Stimulated activated CD4-positive, alpha-beta T cell treated with anti-CD3 and anti-CD28 coated beads, Interleukin-4, amount 100 ng/mL, for 1 hour (primary cell): ENCODE data around the gene NLRP2B.
"Not testable (repeated sequence)": the region's sequence is repeated elsewhere in the genome, so short reads cannot be mapped to it uniquely, and the experiment has no call there.

Experiments used
- DNase-seq: peaks from one replicate; pipeline ENCODE4 v3.0.0-alpha.2; 2020

The NLRP2B gene

GRCh38 chrX:57680160-57680559 lies at the start of gene NLRP2B:
TSS of gene NLRP2B (minus strand) at chrX:57680260.
- no peak for DNase-seq

- DNase-seq = not testable (repeated sequence)
Measured at GRCh38 chrX:57725995-57726394, 45.9 kb upstream of the NLRP2B start.

GRCh38 chrX:57681341-57681740 lies 1.3 kb upstream of the NLRP2B start:
- DNase-seq = no peak

- DNase-seq = no peak
Measured at GRCh38 chrX:57678686-57679428, 1.2 kb downstream of the NLRP2B start.

GRCh38 chrX:57677132-57677858 lies 2.8 kb downstream of the NLRP2B start:
- no peak for DNase-seq

GRCh38 chrX:57675320-57675719 lies 4.7 kb downstream of the NLRP2B start:
- no peak for DNase-seq

GRCh38 chrX:57674861-57675260 lies 5.2 kb downstream of the NLRP2B start:
- DNase-seq = no peak

- DNase-seq = no peak
Measured at GRCh38 chrX:57669961-57670360, 10.1 kb downstream of the NLRP2B start.

GRCh38 chrX:57667010-57667409 lies 13.1 kb downstream of the NLRP2B start:
- DNase-seq = no peak

- DNase-seq = no peak
Measured at GRCh38 chrX:57655065-57655464, 25.0 kb downstream of the NLRP2B start.

- no peak for DNase-seq
Measured at GRCh38 chrX:57652705-57653104, 27.4 kb downstream of the NLRP2B start.

- DNase-seq = no peak
Measured at GRCh38 chrX:57651169-57651919, 28.7 kb downstream of the NLRP2B start.

- no peak for DNase-seq
Measured at GRCh38 chrX:57647020-57647419, 33.0 kb downstream of the NLRP2B start.

- no peak for DNase-seq
Measured at GRCh38 chrX:57643698-57644097, 36.4 kb downstream of the NLRP2B start.

- no peak for DNase-seq
Measured at GRCh38 chrX:57641338-57641737, 38.7 kb downstream of the NLRP2B start.

GRCh38 chrX:57640674-57641016 lies 39.4 kb downstream of the NLRP2B start:
- DNase-seq = no peak

- not testable (repeated sequence) for DNase-seq
Measured at GRCh38 chrX:57629438-57629837, 50.6 kb downstream of the NLRP2B start.
